ENCODE results near the gene TXNRD2. TPM values are rescaled to one million over a fixed set of nuclear protein-coding genes. Genes with fewer than 3 reads are reported as not detected.

Gene TXNRD2
- total and polyA plus RNA-seq, 2 donors (not counting 1 experiment from before 2014, with no cell fraction given), result 24.8 to 36.2 TPM

- DNase-seq (no peak), ATAC-seq (ENCODE audit: low read depth) (no peak)
- H3K27ac Mint-ChIP-seq, result no peak overlapping the region
- CTCF ChIA-PET, result interaction anchor here (0.7 to 7.2 kb wide), 6 partner anchors 14 to 184 kb away, joined by 3 to 65 read pairs (median 6); no protein-coding TSS in a partner anchor
- Histone ChIP-seq H3K27me3 (replicated peaks in 1 of 4; ENCODE audit: control extremely low read depth in 1 of 4, control insufficient read depth in 3 of 4, insufficient read depth in 4 of 4, low read length in 3 of 4) (no peaks in the 10 kb centered on the region), H3K4me3 (ENCODE audit: control extremely low read depth in 1 of 5, extremely low read depth in 1 of 5, insufficient read depth in 1 of 5, low read depth in 2 of 5, low read length in 4 of 5) (no peak overlapping the region), H4K20me1 (ENCODE audit: control insufficient read depth, insufficient read depth, low read length, poor library complexity, severe bottlenecking) (no peaks in the 10 kb centered on the region), H3K79me2 (ENCODE audit: control insufficient read depth, insufficient read depth, low read length) (no peaks in the 10 kb centered on the region), H3K27ac (ENCODE audit: low read length in 2 of 2) (no peak overlapping the region), H3K4me1 (ENCODE audit: control insufficient read depth in 2 of 2, insufficient read depth in 2 of 2, low read length in 2 of 2) (peaks cover 0 to 4% of the 10 kb centered on the region in 2 donors), H3K9ac (ENCODE audit: low read length) (no peak overlapping the region), H3K4me2 (replicated peaks; ENCODE audit: low read depth, low read length, poor library complexity, severe bottlenecking) (no peak overlapping the region), H2AFZ (ENCODE audit: insufficient read depth, low read depth, low read length, poor library complexity, severe bottlenecking) (no peak overlapping the region), H3K9me3 (ENCODE audit: control extremely low read depth in 1 of 3, control insufficient read depth in 2 of 3, insufficient read depth in 1 of 3, low read length in 2 of 3) (no peaks in the 10 kb centered on the region), H3K36me3 (replicated peaks in 1 of 2; ENCODE audit: control extremely low read depth in 1 of 2, control insufficient read depth in 1 of 2, extremely low read depth in 1 of 2, insufficient read depth in 2 of 2, low read length in 1 of 2) (peaks cover 0 to 11% of the 10 kb centered on the region in 2 experiments)
- no peaks in the 10 kb centered on the region for H3K27me3 Mint-ChIP-seq
- intact Hi-C loops (cut with micrococcal nuclease), result loop anchor here (5.0 kb wide), 1 partner anchor 159 kb away; the partner anchor contains the start of gene ZDHHC8
- H3K4me1 Mint-ChIP-seq, result peaks cover 14% of the 10 kb centered on the region
- TF ChIP-seq EZH2 (IDR thresholded peaks at IDR 0.05; ENCODE audit: borderline replicate concordance, insufficient read depth, low read depth, low read length, poor library complexity, severe bottlenecking) (no peak), CTCF (IDR thresholded peaks at IDR 0.05) (no peak)
- no peak overlapping the region for H3K4me3 Mint-ChIP-seq
- 96% methylated on average over 49 of the region's 50 CpGs for WGBS (ENCODE audit: insufficient coverage)
- no peaks in the 10 kb centered on the region for H3K9me3 Mint-ChIP-seq (ENCODE audit: insufficient read depth)
- POLR2A ChIA-PET, result no interaction called here
Measured at GRCh38 chr22:19972652-19973550, 31.3 kb upstream of the TXNRD2 start.

- Histone ChIP-seq H3K9me3 (ENCODE audit: control extremely low read depth in 1 of 3, control insufficient read depth in 2 of 3, insufficient read depth in 1 of 3, low read length in 2 of 3) (no peaks in the 10 kb centered on the region), H4K20me1 (ENCODE audit: control insufficient read depth, insufficient read depth, low read length, poor library complexity, severe bottlenecking) (no peaks in the 10 kb centered on the region), H3K4me3 (ENCODE audit: control extremely low read depth in 1 of 5, extremely low read depth in 1 of 5, insufficient read depth in 1 of 5, low read depth in 2 of 5, low read length in 4 of 5) (no peak overlapping the region), H2AFZ (ENCODE audit: insufficient read depth, low read depth, low read length, poor library complexity, severe bottlenecking) (no peak overlapping the region), H3K27ac (ENCODE audit: low read length in 2 of 2) (no peak overlapping the region), H3K79me2 (ENCODE audit: control insufficient read depth, insufficient read depth, low read length) (no peaks in the 10 kb centered on the region), H3K9ac (ENCODE audit: low read length) (no peak overlapping the region), H3K4me2 (replicated peaks; ENCODE audit: low read depth, low read length, poor library complexity, severe bottlenecking) (no peak overlapping the region), H3K36me3 (replicated peaks in 1 of 2; ENCODE audit: control extremely low read depth in 1 of 2, control insufficient read depth in 1 of 2, extremely low read depth in 1 of 2, insufficient read depth in 2 of 2, low read length in 1 of 2) (peaks cover 0 to 16% of the 10 kb centered on the region in 2 experiments), H3K4me1 (ENCODE audit: control insufficient read depth in 2 of 2, insufficient read depth in 2 of 2, low read length in 2 of 2) (peaks cover 0 to 4% of the 10 kb centered on the region in 2 donors), H3K27me3 (replicated peaks in 1 of 4; ENCODE audit: control extremely low read depth in 1 of 4, control insufficient read depth in 3 of 4, insufficient read depth in 4 of 4, low read length in 3 of 4) (no peaks in the 10 kb centered on the region)
- ChIA-PET CTCF (interaction anchor here (0.7 to 7.2 kb wide), 5 partner anchors 42 to 185 kb away, joined by 3 to 65 read pairs (median 9); no protein-coding TSS in a partner anchor), POLR2A (no interaction called here)
- H3K4me3 Mint-ChIP-seq, result no peak overlapping the region
- H3K27ac Mint-ChIP-seq, result no peak overlapping the region
- TF ChIP-seq EZH2 (IDR thresholded peaks at IDR 0.05; ENCODE audit: borderline replicate concordance, insufficient read depth, low read depth, low read length, poor library complexity, severe bottlenecking) (no peak), CTCF (IDR thresholded peaks at IDR 0.05) (no peak)
- WGBS (ENCODE audit: insufficient coverage), result 97% methylated on average over 8 of the region's 9 CpGs
- no peaks in the 10 kb centered on the region for H3K27me3 Mint-ChIP-seq
- no peaks in the 10 kb centered on the region for H3K9me3 Mint-ChIP-seq (ENCODE audit: insufficient read depth)
- intact Hi-C loops (cut with micrococcal nuclease), result loop anchor here (5.0 kb wide), 1 partner anchor 160 kb away; the partner anchor contains the start of gene ZDHHC8
- no peak for DNase-seq
- no peak for ATAC-seq (ENCODE audit: low read depth)
- H3K4me1 Mint-ChIP-seq, result peaks cover 14% of the 10 kb centered on the region
Measured at GRCh38 chr22:19972251-19972650, 30.6 kb upstream of the TXNRD2 start.
